GM12864 (cell line): ENCODE data around the gene SLC41A3.
"Not testable (repeated sequence)": the region's sequence is repeated elsewhere in the genome, so short reads cannot be mapped to it uniquely, and the experiment has no call there.

Source experiments
- DNase-seq: peaks from one replicate; pipeline ENCODE4 v3.0.0-alpha.2; 2011; ENCODE audit warnings: low read depth
- H3K4me3 ChIP-seq: 2 replicates; pipeline ENCODE4 v1.5.1; 2011; ENCODE audit warnings: mild to moderate bottlenecking, low read depth, low read length, control low read depth
- TF ChIP-seq, protein P1 (sequence below): IDR thresholded peaks from 2 replicates; pipeline ENCODE4 v1.5.1; 2011; ENCODE audit warnings: low read depth, mild to moderate bottlenecking, moderate library complexity, low read length, control low read depth, inconsistent platforms; ENCODE audit errors: missing control alignments

Gene SLC41A3

DNA sequence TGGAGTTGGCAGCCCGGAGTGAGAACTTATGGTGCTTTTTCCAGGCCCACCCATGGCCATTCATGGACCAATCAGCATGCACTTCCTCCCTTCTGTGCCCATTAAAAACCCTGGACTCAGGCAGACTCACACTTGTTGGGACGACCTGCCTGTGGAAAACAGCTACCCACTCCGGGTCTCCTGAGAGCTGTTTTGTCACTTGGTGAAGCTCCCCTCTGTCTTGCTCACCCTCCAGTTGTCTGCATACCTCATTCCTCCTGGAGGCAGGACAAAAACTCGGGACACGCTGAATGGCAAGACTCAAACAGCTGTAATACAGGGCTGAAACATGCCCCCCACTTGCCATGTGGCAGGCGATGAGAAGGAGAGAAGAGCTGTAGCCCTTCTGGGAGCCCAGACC is 79.7 kb downstream of the SLC41A3 start:
- TF ChIP-seq, protein P1, sequence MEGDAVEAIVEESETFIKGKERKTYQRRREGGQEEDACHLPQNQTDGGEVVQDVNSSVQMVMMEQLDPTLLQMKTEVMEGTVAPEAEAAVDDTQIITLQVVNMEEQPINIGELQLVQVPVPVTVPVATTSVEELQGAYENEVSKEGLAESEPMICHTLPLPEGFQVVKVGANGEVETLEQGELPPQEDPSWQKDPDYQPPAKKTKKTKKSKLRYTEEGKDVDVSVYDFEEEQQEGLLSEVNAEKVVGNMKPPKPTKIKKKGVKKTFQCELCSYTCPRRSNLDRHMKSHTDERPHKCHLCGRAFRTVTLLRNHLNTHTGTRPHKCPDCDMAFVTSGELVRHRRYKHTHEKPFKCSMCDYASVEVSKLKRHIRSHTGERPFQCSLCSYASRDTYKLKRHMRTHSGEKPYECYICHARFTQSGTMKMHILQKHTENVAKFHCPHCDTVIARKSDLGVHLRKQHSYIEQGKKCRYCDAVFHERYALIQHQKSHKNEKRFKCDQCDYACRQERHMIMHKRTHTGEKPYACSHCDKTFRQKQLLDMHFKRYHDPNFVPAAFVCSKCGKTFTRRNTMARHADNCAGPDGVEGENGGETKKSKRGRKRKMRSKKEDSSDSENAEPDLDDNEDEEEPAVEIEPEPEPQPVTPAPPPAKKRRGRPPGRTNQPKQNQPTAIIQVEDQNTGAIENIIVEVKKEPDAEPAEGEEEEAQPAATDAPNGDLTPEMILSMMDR, result no peak
- no peak overlapping the region for H3K4me3 ChIP-seq
- DNase-seq, result no peak

DNA sequence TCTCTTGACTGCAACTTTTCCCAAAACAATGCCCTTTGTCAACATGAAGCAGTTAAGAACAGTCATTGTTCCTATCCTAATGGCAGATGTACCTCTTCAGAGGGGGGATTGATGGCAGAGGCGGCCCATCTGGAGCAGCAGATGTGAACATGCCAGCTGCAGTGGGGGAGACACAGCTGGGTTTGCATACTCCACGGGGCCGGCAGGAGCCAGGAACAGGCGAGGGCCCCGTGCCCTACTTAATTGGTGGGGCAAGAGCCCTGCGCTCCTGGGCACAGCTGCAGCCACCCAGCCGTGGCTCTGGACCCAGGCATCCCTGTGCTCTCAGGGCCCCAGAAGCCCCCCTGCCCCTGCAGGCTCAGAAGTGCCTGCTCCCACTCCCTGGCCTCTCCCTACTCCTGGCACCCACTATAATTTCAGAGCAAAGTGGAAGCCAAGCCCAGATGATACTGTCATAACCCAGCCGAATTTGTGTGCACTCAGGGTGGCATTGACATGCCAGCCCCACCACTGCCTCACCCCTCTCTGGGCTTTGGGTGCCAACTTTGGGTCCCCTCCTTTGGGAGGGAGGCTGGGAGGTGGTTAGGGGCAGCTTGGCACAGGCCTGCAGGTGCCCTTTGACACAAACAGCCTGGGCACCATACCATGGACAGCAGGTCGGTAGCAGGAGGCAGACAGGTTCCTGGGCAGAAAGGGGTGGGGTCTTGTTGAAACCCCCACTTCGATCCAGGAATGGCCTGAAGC is 80.3 kb downstream of the SLC41A3 start:
- TF ChIP-seq, protein P1, result no peak
- H3K4me3 ChIP-seq, result no peak overlapping the region
- DNase-seq, result no peak

- H3K4me3 ChIP-seq, result no peak overlapping the region
- TF ChIP-seq, protein P1, result no peak
- no peak for DNase-seq
These were observed 81.7 kb downstream of the SLC41A3 start for GRCh38 chr3:126002189-126002588.

GRCh38 chr3:125996751-125997150 is 87.2 kb downstream of the SLC41A3 start:
- not testable (repeated sequence) for H3K4me3 ChIP-seq, DNase-seq

- H3K4me3 ChIP-seq, result peak overlapping the region; percentile 94
- TF ChIP-seq, protein P1, result no peak
- DNase-seq, result peak; percentile 38
These were observed 93.5 kb downstream of the SLC41A3 start for GRCh38 chr3:125990253-125990970.

GRCh38 chr3:125984951-125985350 is 99.0 kb downstream of the SLC41A3 start:
- not testable (repeated sequence) for DNase-seq, H3K4me3 ChIP-seq

GRCh38 chr3:125977104-125977503 is 106.8 kb downstream of the SLC41A3 start:
- H3K4me3 ChIP-seq, DNase-seq: not testable (repeated sequence)

- DNase-seq, H3K4me3 ChIP-seq: not testable (repeated sequence)
These were observed 107.9 kb downstream of the SLC41A3 start for GRCh38 chr3:125976003-125976390.

GRCh38 chr3:125975245-125976002 is 108.5 kb downstream of the SLC41A3 start:
- H3K4me3 ChIP-seq, DNase-seq: not testable (repeated sequence)
